D721Med (cell line): Measurements from ENCODE around the gene NUDT11.

ENCODE experiments used
- DNase-seq: peaks from one replicate; pipeline ENCODE4 v3.0.0; 2011; ENCODE audit warnings: low spot score; ENCODE audit not compliant: insufficient read length
- FAIRE-seq: peaks from 2 replicates; lab custom pipeline; 2011; peaks lifted over from hg19 to GRCh38; lab: Jason Lieb, UNC
- TF ChIP-seq, protein P1 (sequence below): IDR thresholded peaks from 2 replicates; pipeline ENCODE4 v1.5.1; 2012; ENCODE audit warnings: mild to moderate bottlenecking, control low read depth; ENCODE audit not compliant: insufficient read depth; ENCODE audit errors: missing control alignments

Gene NUDT11

DNA sequence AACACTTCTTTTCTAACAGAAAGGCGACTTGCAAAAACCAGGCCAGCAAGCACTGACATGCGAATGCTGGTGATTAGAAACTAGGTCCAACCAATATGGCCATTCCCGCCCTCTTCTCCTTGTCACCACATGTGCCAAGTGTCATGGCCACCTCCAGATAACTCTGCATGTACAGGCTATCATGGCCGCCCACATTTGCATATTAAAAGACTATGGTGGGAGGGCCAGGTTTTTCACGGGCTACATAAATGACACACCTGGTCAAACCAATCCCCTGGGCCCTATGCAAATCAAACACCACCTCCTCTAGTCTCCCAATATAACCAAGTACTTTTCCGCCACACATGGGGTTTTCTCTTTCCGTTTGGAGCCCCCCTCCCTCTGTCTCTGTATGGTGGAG is 40.1 kb downstream of the NUDT11 start:
- DNase-seq, result no peak
- FAIRE-seq, result no peak
- TF ChIP-seq, protein P1, sequence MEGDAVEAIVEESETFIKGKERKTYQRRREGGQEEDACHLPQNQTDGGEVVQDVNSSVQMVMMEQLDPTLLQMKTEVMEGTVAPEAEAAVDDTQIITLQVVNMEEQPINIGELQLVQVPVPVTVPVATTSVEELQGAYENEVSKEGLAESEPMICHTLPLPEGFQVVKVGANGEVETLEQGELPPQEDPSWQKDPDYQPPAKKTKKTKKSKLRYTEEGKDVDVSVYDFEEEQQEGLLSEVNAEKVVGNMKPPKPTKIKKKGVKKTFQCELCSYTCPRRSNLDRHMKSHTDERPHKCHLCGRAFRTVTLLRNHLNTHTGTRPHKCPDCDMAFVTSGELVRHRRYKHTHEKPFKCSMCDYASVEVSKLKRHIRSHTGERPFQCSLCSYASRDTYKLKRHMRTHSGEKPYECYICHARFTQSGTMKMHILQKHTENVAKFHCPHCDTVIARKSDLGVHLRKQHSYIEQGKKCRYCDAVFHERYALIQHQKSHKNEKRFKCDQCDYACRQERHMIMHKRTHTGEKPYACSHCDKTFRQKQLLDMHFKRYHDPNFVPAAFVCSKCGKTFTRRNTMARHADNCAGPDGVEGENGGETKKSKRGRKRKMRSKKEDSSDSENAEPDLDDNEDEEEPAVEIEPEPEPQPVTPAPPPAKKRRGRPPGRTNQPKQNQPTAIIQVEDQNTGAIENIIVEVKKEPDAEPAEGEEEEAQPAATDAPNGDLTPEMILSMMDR, result no peak

DNA sequence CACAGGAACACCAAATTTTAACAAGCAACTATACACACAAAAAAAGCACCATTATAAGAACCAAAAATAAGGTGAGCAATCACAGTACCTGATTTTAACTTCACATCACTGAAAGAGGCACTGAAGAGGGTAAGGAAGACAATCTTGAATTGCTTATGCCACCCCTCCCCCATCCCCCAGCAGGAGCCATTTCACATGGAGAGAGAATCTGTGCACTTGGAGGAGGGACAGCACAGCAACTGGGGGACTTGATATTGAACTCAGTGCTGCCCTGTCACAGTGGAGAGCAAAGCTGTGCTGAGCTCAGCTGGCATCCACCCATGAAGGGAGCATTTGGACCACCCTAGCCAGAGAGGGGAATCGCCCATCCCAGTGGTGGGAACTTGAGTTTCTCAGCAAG is 56.0 kb downstream of the NUDT11 start:
- DNase-seq (no peak), FAIRE-seq (no peak)
- TF ChIP-seq, protein P1, result no peak
